CD4-positive, alpha-beta memory T cell (primary cell): Measurements from ENCODE around the gene PROP1. TPM values are rescaled to one million over a fixed set of nuclear protein-coding genes. Genes with fewer than 3 reads are reported as not detected.

Experiments used
- CTCF ChIA-PET: fragments of 350-600 bp; sonication (Branson Sonifier 250); formaldehyde crosslinking; loops from one replicate; lab custom pipeline; 2021; ENCODE audit warnings: inconsistent platforms; ENCODE audit not compliant: partially characterized antibody; lab: Charles Lee
- POLR2A ChIA-PET: fragments of 350-600 bp; sonication (Branson Sonifier 250); formaldehyde crosslinking; loops from one replicate; lab custom pipeline; 2021; ENCODE audit not compliant: partially characterized antibody; lab: Charles Lee
- DNase-seq, 5 donors: peaks; one replicate each; pipeline versions ENCODE4 v3.0.0 to v3.0.0-alpha.2; 2020 to 2022; ENCODE audit warnings: mixed read lengths in 1 of 5
- H3K27ac ChIP-seq: one replicate; pipeline ENCODE4 v1.7.0; 2013; ENCODE audit warnings: low read depth, low read length
- H3K27me3 ChIP-seq: 2 replicates; pipeline ENCODE4 v1.7.0; 2013; ENCODE audit warnings: mild to moderate bottlenecking, low read length, moderate library complexity; ENCODE audit not compliant: insufficient read depth
- H3K36me3 ChIP-seq: 2 replicates; pipeline ENCODE4 v1.7.0; 2013; ENCODE audit warnings: mild to moderate bottlenecking, low read length, moderate library complexity; ENCODE audit not compliant: insufficient read depth
- H3K4me1 ChIP-seq: 2 replicates; pipeline ENCODE4 v1.7.0; 2013; ENCODE audit warnings: mild to moderate bottlenecking, low read length, moderate library complexity; ENCODE audit not compliant: insufficient read depth
- H3K4me3 ChIP-seq, 2 donors: one replicate each; pipeline ENCODE4 v1.7.0; 2013; ENCODE audit warnings: low read length in 2 of 2, mild to moderate bottlenecking in 1 of 2
- H3K9me3 ChIP-seq, 2 donors: one replicate each; pipeline ENCODE4 v1.7.0; 2013; ENCODE audit warnings: low read length in 2 of 2, control low read depth in 1 of 2; ENCODE audit not compliant: control insufficient read depth in 1 of 2
- H3K27ac Mint-ChIP-seq, 7 donors: one replicate each; pipeline ENCODE4 v1.8.0; 2020 to 2021; ENCODE audit warnings: mixed read lengths in 7 of 7, mild to moderate bottlenecking in 6 of 7, inconsistent platforms in 3 of 7, moderate library complexity in 3 of 7
- H3K27me3 Mint-ChIP-seq, 2 donors: one replicate each; pipeline ENCODE4 v1.8.0; 2020 to 2021; ENCODE audit warnings: mixed read lengths in 2 of 2
- H3K36me3 Mint-ChIP-seq, 2 donors: one replicate each; pipeline ENCODE4 v1.8.0; 2020 to 2021; ENCODE audit warnings: mixed read lengths in 2 of 2, inconsistent platforms in 1 of 2, mild to moderate bottlenecking in 1 of 2
- H3K4me1 Mint-ChIP-seq, 4 donors: one replicate each; pipeline ENCODE4 v1.8.0; 2020 to 2021; ENCODE audit warnings: mixed read lengths in 4 of 4, mild to moderate bottlenecking in 1 of 4
- H3K4me3 Mint-ChIP-seq, 8 donors: one replicate each; pipeline ENCODE4 v1.8.0; 2020 to 2021; ENCODE audit warnings: mixed read lengths in 8 of 8, mild to moderate bottlenecking in 7 of 8, moderate library complexity in 6 of 8, inconsistent platforms in 3 of 8
- H3K9me3 Mint-ChIP-seq, 8 donors: one replicate each; pipeline ENCODE4 v1.8.0; 2020 to 2021; ENCODE audit warnings: mixed read lengths in 8 of 8, mild to moderate bottlenecking in 5 of 8, inconsistent platforms in 3 of 8, moderate library complexity in 1 of 8
- intact Hi-C: fragments of 100-400 bp; cut with micrococcal nuclease; formaldehyde crosslinking; loops from one replicate; pipeline ENCODE4 v1.15.1; 2023
- polyA plus RNA-seq, 2 donors: library from polyadenylated mRNA; unstranded; fragments of 300-500 nt; fragmentation: Illumina TruSeq; gene quantifications; one replicate each; pipeline ENCODE4 v1.2.3, GENCODE V29; 2021
- total RNA-seq, 2 experiments: library from RNA; stranded (reverse); gene quantifications; one replicate each; pipeline ENCODE4 v1.2.3, GENCODE V29; 2021

Gene PROP1
- total and polyA plus RNA-seq, 4 experiments from 2014 or later, result not detected

DNA sequence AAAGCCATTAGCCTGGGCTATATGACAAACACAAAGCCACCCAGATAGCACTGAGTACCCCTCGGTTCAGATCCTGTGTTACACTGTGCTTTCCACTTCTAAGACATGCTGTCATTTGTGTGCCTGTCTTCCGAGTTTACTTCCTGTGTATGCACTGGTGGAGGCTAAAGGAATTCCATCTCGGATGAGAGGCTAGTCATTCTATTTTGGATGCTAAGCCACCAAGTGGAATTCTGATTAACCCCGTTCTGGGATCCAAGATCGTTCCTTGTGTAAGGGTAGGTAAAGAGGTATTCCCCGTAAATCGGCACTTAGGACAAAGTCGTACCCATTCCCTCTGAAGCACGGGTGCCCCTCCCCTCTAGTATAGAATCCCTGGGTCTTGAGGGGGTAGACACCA lies 8.7 kb downstream of the PROP1 start:
- DNase-seq, result no peak
- no peak overlapping the region for H3K4me3 Mint-ChIP-seq
- H3K27me3 Mint-ChIP-seq, result peaks cover 40 to 42% of the 10 kb centered on the region in 2 donors
- peaks cover 22% of the 10 kb centered on the region for H3K27me3 ChIP-seq
- no peak overlapping the region for H3K4me3 ChIP-seq
- no peak overlapping the region for H3K27ac ChIP-seq
- no peaks in the 10 kb centered on the region for H3K36me3 Mint-ChIP-seq
- H3K36me3 ChIP-seq, result no peaks in the 10 kb centered on the region
- CTCF ChIA-PET, result no interaction called here
- H3K4me1 Mint-ChIP-seq, result peaks cover 3 to 13% (median 5%) of the 10 kb centered on the region in 4 donors
- H3K9me3 Mint-ChIP-seq, result peaks cover 0 to 4% (median 0%) of the 10 kb centered on the region in 8 donors
- H3K27ac Mint-ChIP-seq, result peak overlapping the region in 1 of 7 donors; percentile 36
- peaks cover 10% of the 10 kb centered on the region for H3K4me1 ChIP-seq
- POLR2A ChIA-PET, result no interaction called here
- intact Hi-C loops, result no loop called here
- H3K9me3 ChIP-seq, result no peaks in the 10 kb centered on the region

DNA sequence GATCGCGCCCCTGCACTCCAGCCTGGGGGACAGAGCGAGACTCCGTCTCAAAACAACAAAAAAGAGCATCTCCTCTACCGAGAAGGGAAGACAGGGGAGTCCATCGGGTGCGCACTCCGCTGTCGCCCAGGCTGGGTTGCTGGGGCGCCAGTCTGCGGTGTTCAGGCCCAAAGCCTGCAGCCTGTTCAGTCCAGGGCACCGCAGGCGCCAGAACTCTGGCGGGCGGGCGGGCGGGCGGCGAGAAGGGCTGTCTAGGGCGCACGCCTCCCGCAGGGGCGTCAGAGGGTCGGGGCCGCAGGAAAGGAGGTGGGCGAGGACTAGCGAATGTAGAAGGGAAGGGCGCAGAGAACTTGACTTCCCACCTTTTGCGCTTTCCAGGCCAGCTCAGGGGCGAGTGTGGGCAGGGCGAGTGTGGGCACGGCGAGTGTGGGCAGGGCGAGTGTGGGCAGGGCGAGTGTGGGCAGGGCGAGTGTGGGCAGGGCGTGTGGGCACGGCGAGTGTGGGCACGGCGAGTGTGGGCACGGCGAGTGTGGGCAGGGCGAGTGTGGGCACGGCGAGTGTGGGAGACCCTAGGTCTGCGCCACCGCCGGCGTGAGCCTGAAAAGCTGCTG lies 10.5 kb downstream of the PROP1 start:
- intact Hi-C loops, result no loop called here
- Mint-ChIP-seq H3K9me3 (peaks cover 0 to 4% (median 0%) of the 10 kb centered on the region in 8 donors), H3K27ac (no peak overlapping the region), H3K36me3 (no peaks in the 10 kb centered on the region), H3K27me3 (peaks cover 38 to 45% of the 10 kb centered on the region in 2 donors), H3K4me1 (peaks cover 3 to 13% (median 5%) of the 10 kb centered on the region in 4 donors), H3K4me3 (peak overlapping the region in 2 of 8 donors; percentile 55 to 61)
- ChIA-PET POLR2A (no interaction called here), CTCF (no interaction called here)
- DNase-seq, result no peak
- Histone ChIP-seq H3K36me3 (no peaks in the 10 kb centered on the region), H3K27me3 (peaks cover 31% of the 10 kb centered on the region), H3K27ac (no peak overlapping the region), H3K4me3 (no peak overlapping the region), H3K4me1 (peaks cover 10% of the 10 kb centered on the region), H3K9me3 (no peaks in the 10 kb centered on the region)

DNA sequence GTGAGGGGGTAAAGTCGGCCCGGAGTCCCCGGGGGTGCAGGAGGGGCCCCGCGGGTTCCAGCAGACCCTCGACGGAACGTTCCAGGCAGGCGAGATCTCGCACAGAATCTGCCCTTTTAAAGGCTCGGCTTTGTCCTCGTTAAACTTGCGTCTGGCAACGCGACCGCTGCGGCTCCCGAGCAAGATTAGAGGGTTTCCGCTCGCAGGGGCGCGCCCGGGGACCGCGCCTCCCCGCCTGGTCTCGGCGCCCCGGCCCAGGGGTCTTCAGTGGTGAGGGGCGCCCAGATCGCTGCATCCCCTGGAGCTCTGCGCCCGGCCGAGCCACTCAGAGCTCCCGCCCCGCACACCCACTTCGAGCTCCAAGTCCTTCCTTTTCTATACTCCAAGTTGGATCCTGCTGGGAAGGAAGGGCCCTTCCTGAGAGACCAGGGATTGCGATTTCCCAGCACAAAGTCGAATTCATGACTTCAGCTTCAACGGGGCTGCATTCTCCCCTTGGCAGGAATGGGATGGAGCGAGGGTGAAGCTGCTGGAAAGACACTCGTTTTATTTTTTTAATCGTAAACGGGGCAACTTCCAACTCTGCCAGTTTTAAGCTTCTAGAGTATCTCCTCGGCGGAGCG lies 11.3 kb downstream of the PROP1 start:
- peaks cover 38 to 44% of the 10 kb centered on the region in 2 donors for H3K27me3 Mint-ChIP-seq
- ChIA-PET POLR2A (no interaction called here), CTCF (no interaction called here)
- DNase-seq, result no peak
- Histone ChIP-seq H3K27ac (no peak overlapping the region), H3K9me3 (no peaks in the 10 kb centered on the region), H3K4me3 (no peak overlapping the region), H3K27me3 (peaks cover 31% of the 10 kb centered on the region), H3K36me3 (no peaks in the 10 kb centered on the region), H3K4me1 (peaks cover 10% of the 10 kb centered on the region)
- H3K36me3 Mint-ChIP-seq, result no peaks in the 10 kb centered on the region
- H3K4me1 Mint-ChIP-seq, result peaks cover 3 to 13% (median 5%) of the 10 kb centered on the region in 4 donors
- peak overlapping the region in 1 of 7 donors; percentile 29 for H3K27ac Mint-ChIP-seq
- intact Hi-C loops, result no loop called here
- peaks cover 0 to 4% (median 0%) of the 10 kb centered on the region in 8 donors for H3K9me3 Mint-ChIP-seq
- peak overlapping the region; percentile 9 to 63 (median 47) for H3K4me3 Mint-ChIP-seq

DNA sequence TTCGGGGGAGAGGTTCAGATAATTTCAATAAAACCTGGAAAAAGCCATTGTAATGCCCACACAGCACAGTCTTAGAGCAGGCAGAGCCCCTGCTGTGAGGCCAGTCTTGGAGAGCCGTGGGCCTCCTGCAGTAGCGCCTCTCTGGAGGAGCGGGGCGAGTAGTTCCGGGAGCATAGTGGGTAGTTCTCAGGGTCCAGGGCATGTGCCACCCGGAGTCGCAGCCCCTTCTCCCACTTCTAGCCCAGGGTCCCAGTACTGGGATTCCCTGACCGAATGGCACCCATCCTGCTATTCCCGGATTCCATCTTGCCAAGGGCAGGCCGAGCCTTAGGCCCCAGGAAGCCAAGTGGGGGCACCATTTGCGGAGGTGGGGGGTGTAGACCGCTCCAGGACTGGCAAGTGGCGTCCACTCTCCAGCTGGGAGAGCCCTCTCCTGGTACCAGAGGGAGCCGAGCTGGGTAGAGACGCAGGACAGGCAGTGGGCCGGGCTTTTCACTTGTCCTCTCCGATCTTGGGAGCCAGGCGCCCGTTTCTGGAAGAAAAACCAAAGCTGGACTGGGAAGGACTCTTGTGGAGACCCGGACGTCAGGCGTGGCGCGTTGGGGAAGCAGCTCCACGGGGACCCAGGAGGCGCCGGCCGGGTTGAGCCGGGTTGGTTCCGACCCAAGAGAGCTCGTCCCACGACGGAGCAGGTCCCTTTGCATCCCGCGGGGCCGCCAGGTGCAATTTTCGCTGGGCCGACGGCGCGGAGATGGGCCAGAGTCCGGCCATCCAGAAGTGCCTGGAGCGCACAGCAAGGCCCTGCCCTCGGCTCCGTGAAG lies 12.1 kb downstream of the PROP1 start:
- Histone ChIP-seq H3K9me3 (no peaks in the 10 kb centered on the region), H3K36me3 (no peaks in the 10 kb centered on the region), H3K27ac (no peak overlapping the region), H3K4me3 (no peak overlapping the region), H3K4me1 (peaks cover 10% of the 10 kb centered on the region), H3K27me3 (peaks cover 31% of the 10 kb centered on the region)
- Mint-ChIP-seq H3K4me1 (peaks cover 3 to 13% (median 5%) of the 10 kb centered on the region in 4 donors), H3K9me3 (peaks cover 0 to 4% (median 0%) of the 10 kb centered on the region in 8 donors), H3K27ac (no peak overlapping the region), H3K4me3 (no peak overlapping the region), H3K27me3 (peaks cover 37 to 39% of the 10 kb centered on the region in 2 donors), H3K36me3 (no peaks in the 10 kb centered on the region)
- no peak for DNase-seq
- ChIA-PET POLR2A (no interaction called here), CTCF (no interaction called here)
- intact Hi-C loops, result no loop called here

DNA sequence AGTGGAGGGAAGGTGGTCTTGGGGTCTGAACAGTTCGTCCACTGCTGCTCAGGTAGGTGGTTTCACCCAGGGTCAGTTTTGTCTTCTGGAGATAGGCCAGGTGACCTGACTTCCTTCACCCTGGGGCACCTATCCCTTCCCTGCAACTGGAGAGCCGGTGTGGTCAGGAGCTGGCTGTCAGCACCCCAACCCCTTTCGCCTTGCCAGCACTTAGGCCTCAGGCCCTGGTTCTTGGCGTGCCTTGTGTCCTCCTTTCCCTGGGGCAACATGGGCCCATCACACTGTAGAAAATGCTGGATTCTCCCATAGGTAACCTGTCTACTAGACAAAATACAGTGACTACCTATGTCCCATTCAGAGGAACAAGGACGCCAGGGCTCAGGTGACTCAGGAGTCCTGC lies 13.1 kb downstream of the PROP1 start:
- H3K27me3 Mint-ChIP-seq, result peaks cover 35 to 39% of the 10 kb centered on the region in 2 donors
- no peaks in the 10 kb centered on the region for H3K36me3 ChIP-seq
- H3K9me3 ChIP-seq, result no peaks in the 10 kb centered on the region
- H3K4me3 Mint-ChIP-seq, result no peak overlapping the region
- peaks cover 0 to 4% (median 0%) of the 10 kb centered on the region in 8 donors for H3K9me3 Mint-ChIP-seq
- ChIA-PET POLR2A (no interaction called here), CTCF (no interaction called here)
- intact Hi-C loops, result no loop called here
- peaks cover 3 to 13% (median 5%) of the 10 kb centered on the region in 4 donors for H3K4me1 Mint-ChIP-seq
- no peak overlapping the region for H3K27ac Mint-ChIP-seq
- H3K36me3 Mint-ChIP-seq, result no peaks in the 10 kb centered on the region
- H3K4me3 ChIP-seq, result no peak overlapping the region
- H3K27me3 ChIP-seq, result peaks cover 31% of the 10 kb centered on the region
- no peak for DNase-seq
- peaks cover 10% of the 10 kb centered on the region for H3K4me1 ChIP-seq
- no peak overlapping the region for H3K27ac ChIP-seq

DNA sequence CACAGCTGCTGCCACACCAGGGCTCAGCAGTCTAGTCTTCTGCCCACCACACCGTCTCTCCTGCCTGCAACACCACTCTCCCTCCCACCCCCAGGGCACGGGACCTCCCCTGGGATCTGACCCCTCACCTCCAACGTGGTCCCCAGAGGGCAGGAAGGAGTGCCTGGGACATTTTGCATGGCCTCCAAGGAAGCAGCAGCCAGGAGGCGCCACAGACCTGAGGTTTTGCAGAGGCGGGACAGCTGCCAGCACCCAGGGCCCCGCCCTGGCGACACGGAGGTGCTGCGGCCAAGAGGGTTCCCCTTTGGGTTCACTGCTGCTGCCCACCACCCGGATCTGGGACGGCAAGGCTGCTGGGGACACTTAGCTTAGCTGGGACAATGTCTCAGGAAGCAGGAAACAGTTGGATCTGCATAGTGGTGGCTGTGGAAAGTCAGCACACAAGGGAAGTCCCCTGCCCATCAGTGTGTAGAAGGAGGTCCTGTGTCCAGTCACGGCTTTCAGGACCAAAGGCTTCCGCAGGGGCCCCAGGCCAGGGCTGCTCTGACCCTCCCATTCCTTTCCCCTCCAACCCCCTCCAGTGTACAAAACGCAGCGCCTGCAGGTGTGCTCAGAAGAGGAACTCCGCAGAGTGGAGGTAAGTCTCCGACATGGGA lies 13.8 kb downstream of the PROP1 start:
- DNase-seq, result peak in 1 of 5 donors; percentile 5
- H3K27me3 Mint-ChIP-seq, result peaks cover 30 to 33% of the 10 kb centered on the region in 2 donors

More for the DNA sequence above, 13.8 kb downstream of the PROP1 start:
- no peak overlapping the region for H3K27ac ChIP-seq
- ChIA-PET POLR2A (no interaction called here), CTCF (no interaction called here)
- H3K9me3 ChIP-seq, result no peaks in the 10 kb centered on the region
- peaks cover 3 to 13% (median 5%) of the 10 kb centered on the region in 4 donors for H3K4me1 Mint-ChIP-seq
- H3K36me3 ChIP-seq, result no peaks in the 10 kb centered on the region
- no peaks in the 10 kb centered on the region for H3K36me3 Mint-ChIP-seq
- H3K4me3 ChIP-seq, result no peak overlapping the region
- H3K27me3 ChIP-seq, result peaks cover 28% of the 10 kb centered on the region
- H3K9me3 Mint-ChIP-seq, result no peaks in the 10 kb centered on the region
- intact Hi-C loops, result no loop called here
- H3K4me3 Mint-ChIP-seq, result no peak overlapping the region
- peaks cover 10% of the 10 kb centered on the region for H3K4me1 ChIP-seq
- H3K27ac Mint-ChIP-seq, result no peak overlapping the region
